HUES48 (cell line): ENCODE data around the gene TM9SF2.

Experiments used
- H3K27ac ChIP-seq: one replicate; pipeline ENCODE4 v1.7.0; 2013; ENCODE audit warnings: low read depth, low read length, inconsistent platforms
- H3K27me3 ChIP-seq: 2 replicates; pipeline ENCODE4 v1.6.1; 2013; ENCODE audit warnings: mild to moderate bottlenecking, low read length; ENCODE audit not compliant: control insufficient read depth, insufficient read depth
- H3K36me3 ChIP-seq: 2 replicates; pipeline ENCODE4 v1.6.1; 2013; ENCODE audit warnings: low read length; ENCODE audit not compliant: control insufficient read depth, insufficient read depth
- H3K4me1 ChIP-seq: 2 replicates; pipeline ENCODE4 v1.6.1; 2013; ENCODE audit warnings: mild to moderate bottlenecking, low read length; ENCODE audit not compliant: control insufficient read depth, insufficient read depth
- H3K4me3 ChIP-seq: 2 replicates; pipeline ENCODE4 v1.5.1; 2013; ENCODE audit warnings: mild to moderate bottlenecking, low read depth, low read length
- H3K9ac ChIP-seq: 2 replicates; pipeline ENCODE4 v1.6.1; 2013; ENCODE audit warnings: mild to moderate bottlenecking, low read depth, low read length, moderate library complexity
- H3K9me3 ChIP-seq: 2 replicates; pipeline ENCODE4 v1.6.1; 2013; ENCODE audit warnings: low read length; ENCODE audit not compliant: control insufficient read depth, insufficient read depth

The TM9SF2 gene

GRCh38 chr13:99496184-99497142 lies 4.8 kb upstream of the TM9SF2 start:
- Histone ChIP-seq H3K4me1 (peaks cover 6% of the 10 kb centered on the region), H3K4me3 (no peak overlapping the region), H3K27ac (no peak overlapping the region), H3K9me3 (no peaks in the 10 kb centered on the region), H3K36me3 (no peaks in the 10 kb centered on the region), H3K27me3 (no peaks in the 10 kb centered on the region), H3K9ac (no peak overlapping the region)

- no peaks in the 10 kb centered on the region for H3K9me3 ChIP-seq
- peaks cover 13% of the 10 kb centered on the region for H3K4me1 ChIP-seq
- peak overlapping the region; percentile 96 for H3K27ac ChIP-seq
- H3K36me3 ChIP-seq: no peaks in the 10 kb centered on the region
- no peaks in the 10 kb centered on the region for H3K27me3 ChIP-seq
- H3K9ac ChIP-seq: peak overlapping the region; percentile 78
- peak overlapping the region; percentile 67 for H3K4me3 ChIP-seq
Observed at GRCh38 chr13:99498171-99499161, 2.8 kb upstream of the TM9SF2 start.

- Histone ChIP-seq H3K27ac (peak overlapping the region; percentile 90), H3K36me3 (no peaks in the 10 kb centered on the region), H3K4me1 (peaks cover 13% of the 10 kb centered on the region), H3K9me3 (no peaks in the 10 kb centered on the region), H3K4me3 (peak overlapping the region; percentile 90), H3K9ac (peak overlapping the region; percentile 46), H3K27me3 (no peaks in the 10 kb centered on the region)
Observed at GRCh38 chr13:99500839-99501183, 461 bp upstream of the TM9SF2 start.

GRCh38 chr13:99501848-99502301 lies 603 bp downstream of the TM9SF2 start:
- peak overlapping the region; percentile 81 for H3K27ac ChIP-seq

GRCh38 chr13:99505814-99506269 lies 4.6 kb downstream of the TM9SF2 start:
- Histone ChIP-seq H3K27ac (no peak overlapping the region), H3K9me3 (peaks cover 27% of the 10 kb centered on the region), H3K27me3 (no peaks in the 10 kb centered on the region), H3K4me3 (no peak overlapping the region), H3K36me3 (peaks cover 20% of the 10 kb centered on the region), H3K9ac (no peak overlapping the region), H3K4me1 (peaks cover 7% of the 10 kb centered on the region; the same call in 1 of the 2 replicates)

More at GRCh38 chr13:99501848-99502301, 603 bp downstream of the TM9SF2 start:
- peaks cover 13% of the 10 kb centered on the region for H3K4me1 ChIP-seq
- H3K9me3 ChIP-seq: no peaks in the 10 kb centered on the region
- no peaks in the 10 kb centered on the region for H3K27me3 ChIP-seq
- no peaks in the 10 kb centered on the region for H3K36me3 ChIP-seq
- peak overlapping the region; percentile 58 for H3K9ac ChIP-seq
- H3K4me3 ChIP-seq: peak overlapping the region; percentile 90

- Histone ChIP-seq H3K27ac (no peak overlapping the region), H3K9me3 (peaks cover 27% of the 10 kb centered on the region), H3K27me3 (no peaks in the 10 kb centered on the region), H3K4me1 (peaks cover 7% of the 10 kb centered on the region; the same call in 1 of the 2 replicates), H3K4me3 (no peak overlapping the region), H3K36me3 (peaks cover 20% of the 10 kb centered on the region), H3K9ac (no peak overlapping the region)
Observed at GRCh38 chr13:99506634-99507033, 5.4 kb downstream of the TM9SF2 start.

- no peak overlapping the region for H3K9ac ChIP-seq
- peaks cover 7% of the 10 kb centered on the region; the same call in 1 of the 2 replicates for H3K4me1 ChIP-seq
- H3K4me3 ChIP-seq: no peak overlapping the region
- no peak overlapping the region for H3K27ac ChIP-seq
- peaks cover 20% of the 10 kb centered on the region for H3K36me3 ChIP-seq
- H3K27me3 ChIP-seq: no peaks in the 10 kb centered on the region
- peaks cover 27% of the 10 kb centered on the region for H3K9me3 ChIP-seq
Observed at GRCh38 chr13:99507054-99507453, 5.8 kb downstream of the TM9SF2 start.

- no peak overlapping the region for H3K9ac ChIP-seq
- H3K9me3 ChIP-seq: peaks cover 27% of the 10 kb centered on the region
- no peak overlapping the region for H3K4me3 ChIP-seq
- H3K27me3 ChIP-seq: no peaks in the 10 kb centered on the region
- H3K36me3 ChIP-seq: peaks cover 20% of the 10 kb centered on the region
- no peak overlapping the region for H3K27ac ChIP-seq
- H3K4me1 ChIP-seq: peaks cover 3% of the 10 kb centered on the region; the same call in 1 of the 2 replicates
Observed at GRCh38 chr13:99507551-99507950, 6.3 kb downstream of the TM9SF2 start.

- peaks cover 27% of the 10 kb centered on the region for H3K9me3 ChIP-seq
- no peaks in the 10 kb centered on the region for H3K27me3 ChIP-seq
- H3K4me3 ChIP-seq: no peak overlapping the region
- H3K9ac ChIP-seq: no peak overlapping the region
- no peak overlapping the region for H3K27ac ChIP-seq
- no peaks in the 10 kb centered on the region for H3K4me1 ChIP-seq
- peaks cover 20% of the 10 kb centered on the region for H3K36me3 ChIP-seq
Observed at GRCh38 chr13:99507986-99508385, 6.7 kb downstream of the TM9SF2 start.

- H3K27me3 ChIP-seq: no peaks in the 10 kb centered on the region
- no peak overlapping the region for H3K4me3 ChIP-seq
- peaks cover 20% of the 10 kb centered on the region for H3K36me3 ChIP-seq
- no peak overlapping the region for H3K27ac ChIP-seq
- H3K9me3 ChIP-seq: peaks cover 27% of the 10 kb centered on the region
- no peak overlapping the region for H3K9ac ChIP-seq
- H3K4me1 ChIP-seq: no peaks in the 10 kb centered on the region
Observed at GRCh38 chr13:99509479-99509878, 8.2 kb downstream of the TM9SF2 start.
